ENCODE measurements around the gene C1orf50. TPM values are rescaled to one million over a fixed set of nuclear protein-coding genes. Genes with fewer than 3 reads are reported as not detected.

The C1orf50 gene
- total and polyA plus RNA-seq, 2 experiments from 2014 or later: 2.7 to 8.1 TPM

GRCh38 chr1:42784946-42785693 lies 18.1 kb downstream of the C1orf50 start, which contains the start of gene TMEM269:
TSS of gene TMEM269 (plus strand) at chr1:42784991. CDS start at chr1:42789894, 4,903 bp downstream.
- TF ChIP-seq EZH2phosphoT487 (IDR thresholded peaks at IDR 0.05; ENCODE audit: insufficient read depth, low read depth): no peak
- no peak for TF ChIP-seq EZH2 (IDR thresholded peaks at IDR 0.05; ENCODE audit: insufficient read depth, poor library complexity, severe bottlenecking)
- Histone ChIP-seq H3K27me3 (replicated peaks; ENCODE audit: insufficient read depth) (no peaks in the 10 kb centered on the region), H3K27ac (no peak within 1 kb of the TSS), H3K36me3 (ENCODE audit: low read depth) (peaks cover under 1% of the 10 kb centered on the region; the same call in 1 of the 2 replicates), H4K20me1 (ENCODE audit: insufficient read depth) (no peaks in the 10 kb centered on the region), H3K9me2 (ENCODE audit: insufficient read depth) (no peaks in the 10 kb centered on the region), H3K4me3 (peak within 1 kb of the TSS; percentile 50), H3F3A (ENCODE audit: insufficient read depth) (no peaks in the 10 kb centered on the region), H3K4me1 (ENCODE audit: insufficient read depth) (no peaks in the 10 kb centered on the region), H3K79me2 (ENCODE audit: insufficient read depth) (no peaks in the 10 kb centered on the region), H3K4me2 (ENCODE audit: unreplicated experiment) (peak within 1 kb of the TSS; percentile 39), H3K9ac (0 out of 2 replicates have a peak within 1 kb of the TSS, but pooled peaks have one; percentile 18), H2AFZ (peak within 1 kb of the TSS; percentile 75), H3K9me3 (ENCODE audit: low read depth) (no peaks in the 10 kb centered on the region)
- WGBS, 2 experiments (ENCODE audit: low coverage in 1 of 2, low lambda C conversion rate in 2 of 2, missing lambda C conversion rate in 2 of 2): 33 to 40% methylated on average over 39 to 46 of the region's 54 CpGs
- DNase-seq: peak; percentile 44
- in situ Hi-C loops (cut with MboI): no loop called here

- Histone ChIP-seq H3F3A (ENCODE audit: insufficient read depth) (no peaks in the 10 kb centered on the region), H4K20me1 (ENCODE audit: insufficient read depth) (no peaks in the 10 kb centered on the region), H3K9ac (no peak overlapping the region), H3K79me2 (ENCODE audit: insufficient read depth) (no peaks in the 10 kb centered on the region), H3K4me3 (no peak overlapping the region), H3K27me3 (replicated peaks; ENCODE audit: insufficient read depth) (no peaks in the 10 kb centered on the region), H3K9me3 (ENCODE audit: low read depth) (no peaks in the 10 kb centered on the region), H3K27ac (no peak overlapping the region), H3K36me3 (ENCODE audit: low read depth) (no peaks in the 10 kb centered on the region; the same call in 1 of the 2 replicates), H3K9me2 (ENCODE audit: insufficient read depth) (no peaks in the 10 kb centered on the region), H2AFZ (no peak overlapping the region), H3K4me1 (ENCODE audit: insufficient read depth) (no peaks in the 10 kb centered on the region), H3K4me2 (ENCODE audit: unreplicated experiment) (no peak overlapping the region)
- no peak for DNase-seq
- in situ Hi-C loops (cut with MboI): no loop called here
- 57 to 58% methylated on average over 5 of the region's 5 CpGs for WGBS, 2 experiments (ENCODE audit: low coverage in 1 of 2, low lambda C conversion rate in 2 of 2, missing lambda C conversion rate in 2 of 2)
- no peak for TF ChIP-seq EZH2 (IDR thresholded peaks at IDR 0.05; ENCODE audit: insufficient read depth, poor library complexity, severe bottlenecking)
- no peak for TF ChIP-seq EZH2phosphoT487 (IDR thresholded peaks at IDR 0.05; ENCODE audit: insufficient read depth, low read depth)
These were observed 19.0 kb downstream of the C1orf50 start for GRCh38 chr1:42786097-42786496.

GRCh38 chr1:42788021-42788420 lies 21.0 kb downstream of the C1orf50 start:
- no peaks in the 10 kb centered on the region for H3F3A ChIP-seq (ENCODE audit: insufficient read depth)
- in situ Hi-C loops (cut with MboI): no loop called here
- no peaks in the 10 kb centered on the region; the same call in 1 of the 2 replicates for H3K36me3 ChIP-seq (ENCODE audit: low read depth)
- no peaks in the 10 kb centered on the region for H3K79me2 ChIP-seq (ENCODE audit: insufficient read depth)
- H3K4me1 ChIP-seq (ENCODE audit: insufficient read depth): no peaks in the 10 kb centered on the region
- no peak overlapping the region for H3K4me2 ChIP-seq (ENCODE audit: unreplicated experiment)
- no peak overlapping the region for H3K27ac ChIP-seq
- no peaks in the 10 kb centered on the region for H4K20me1 ChIP-seq (ENCODE audit: insufficient read depth)
- no peaks in the 10 kb centered on the region for H3K9me3 ChIP-seq (ENCODE audit: low read depth)
- TF ChIP-seq EZH2 (IDR thresholded peaks at IDR 0.05; ENCODE audit: insufficient read depth, poor library complexity, severe bottlenecking) (no peak), EZH2phosphoT487 (IDR thresholded peaks at IDR 0.05; ENCODE audit: insufficient read depth, low read depth) (no peak)
- DNase-seq: no peak
- no peak overlapping the region for H2AFZ ChIP-seq
- no peaks in the 10 kb centered on the region for H3K27me3 ChIP-seq (replicated peaks; ENCODE audit: insufficient read depth)
- WGBS, 2 experiments (ENCODE audit: low coverage in 1 of 2, low lambda C conversion rate in 2 of 2, missing lambda C conversion rate in 2 of 2): 88 to 94% methylated on average over 1 of the region's 1 CpG
- no peak overlapping the region for H3K4me3 ChIP-seq
- H3K9me2 ChIP-seq (ENCODE audit: insufficient read depth): no peaks in the 10 kb centered on the region
- H3K9ac ChIP-seq: no peak overlapping the region

GRCh38 chr1:42793824-42794223 lies 26.8 kb downstream of the C1orf50 start:
- Histone ChIP-seq H3K9ac (no peak overlapping the region), H3K9me3 (ENCODE audit: low read depth) (no peaks in the 10 kb centered on the region), H4K20me1 (ENCODE audit: insufficient read depth) (no peaks in the 10 kb centered on the region), H3K4me2 (ENCODE audit: unreplicated experiment) (no peak overlapping the region), H3F3A (ENCODE audit: insufficient read depth) (no peaks in the 10 kb centered on the region), H3K79me2 (ENCODE audit: insufficient read depth) (no peaks in the 10 kb centered on the region), H3K4me3 (no peak overlapping the region), H3K36me3 (ENCODE audit: low read depth) (no peaks in the 10 kb centered on the region), H3K4me1 (ENCODE audit: insufficient read depth) (no peaks in the 10 kb centered on the region), H2AFZ (no peak overlapping the region), H3K9me2 (ENCODE audit: insufficient read depth) (no peaks in the 10 kb centered on the region), H3K27me3 (replicated peaks; ENCODE audit: insufficient read depth) (no peaks in the 10 kb centered on the region), H3K27ac (no peak overlapping the region)
- TF ChIP-seq EZH2 (IDR thresholded peaks at IDR 0.05; ENCODE audit: insufficient read depth, poor library complexity, severe bottlenecking) (no peak), EZH2phosphoT487 (IDR thresholded peaks at IDR 0.05; ENCODE audit: insufficient read depth, low read depth) (no peak)
- in situ Hi-C loops (cut with MboI): no loop called here
- no peak for DNase-seq
- WGBS, 2 experiments (ENCODE audit: low coverage in 1 of 2, low lambda C conversion rate in 2 of 2, missing lambda C conversion rate in 2 of 2): 27 to 35% methylated on average over 2 of the region's 2 CpGs
